Epithelial cell of alveolus of lung (primary cell): ENCODE measurements around the gene E2F7. TPM values are rescaled to one million over a fixed set of nuclear protein-coding genes. Genes with fewer than 3 reads are reported as not detected.

Source experiments
- total RNA-seq: library from RNA; depleted of rRNA; stranded (reverse); fragments of >200 nt; gene quantifications from 2 replicates; pipeline ENCODE4 v1.2.1, GENCODE V29; 2015

The E2F7 gene, protein sequence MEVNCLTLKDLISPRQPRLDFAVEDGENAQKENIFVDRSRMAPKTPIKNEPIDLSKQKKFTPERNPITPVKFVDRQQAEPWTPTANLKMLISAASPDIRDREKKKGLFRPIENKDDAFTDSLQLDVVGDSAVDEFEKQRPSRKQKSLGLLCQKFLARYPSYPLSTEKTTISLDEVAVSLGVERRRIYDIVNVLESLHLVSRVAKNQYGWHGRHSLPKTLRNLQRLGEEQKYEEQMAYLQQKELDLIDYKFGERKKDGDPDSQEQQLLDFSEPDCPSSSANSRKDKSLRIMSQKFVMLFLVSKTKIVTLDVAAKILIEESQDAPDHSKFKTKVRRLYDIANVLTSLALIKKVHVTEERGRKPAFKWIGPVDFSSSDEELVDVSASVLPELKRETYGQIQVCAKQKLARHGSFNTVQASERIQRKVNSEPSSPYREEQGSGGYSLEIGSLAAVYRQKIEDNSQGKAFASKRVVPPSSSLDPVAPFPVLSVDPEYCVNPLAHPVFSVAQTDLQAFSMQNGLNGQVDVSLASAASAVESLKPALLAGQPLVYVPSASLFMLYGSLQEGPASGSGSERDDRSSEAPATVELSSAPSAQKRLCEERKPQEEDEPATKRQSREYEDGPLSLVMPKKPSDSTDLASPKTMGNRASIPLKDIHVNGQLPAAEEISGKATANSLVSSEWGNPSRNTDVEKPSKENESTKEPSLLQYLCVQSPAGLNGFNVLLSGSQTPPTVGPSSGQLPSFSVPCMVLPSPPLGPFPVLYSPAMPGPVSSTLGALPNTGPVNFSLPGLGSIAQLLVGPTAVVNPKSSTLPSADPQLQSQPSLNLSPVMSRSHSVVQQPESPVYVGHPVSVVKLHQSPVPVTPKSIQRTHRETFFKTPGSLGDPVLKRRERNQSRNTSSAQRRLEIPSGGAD
- 4.6 and 10.3 TPM in 2 replicates for total RNA-seq

GRCh38 chr12:77065361-77066204 is at the start of gene E2F7:
Gene E2F7, minus strand, starts transcription at chr12:77065569. Its CDS starts 934 bp downstream, at chr12:77064635.

Other genes with a start within 250 kb of the E2F7 start
- gene CSRP2, start 186.6 kb downstream of the E2F7 start, total RNA-seq, result 37.4 and 43.1 TPM in 2 replicates